Measurements from ENCODE around the gene ODR4.

DNA sequence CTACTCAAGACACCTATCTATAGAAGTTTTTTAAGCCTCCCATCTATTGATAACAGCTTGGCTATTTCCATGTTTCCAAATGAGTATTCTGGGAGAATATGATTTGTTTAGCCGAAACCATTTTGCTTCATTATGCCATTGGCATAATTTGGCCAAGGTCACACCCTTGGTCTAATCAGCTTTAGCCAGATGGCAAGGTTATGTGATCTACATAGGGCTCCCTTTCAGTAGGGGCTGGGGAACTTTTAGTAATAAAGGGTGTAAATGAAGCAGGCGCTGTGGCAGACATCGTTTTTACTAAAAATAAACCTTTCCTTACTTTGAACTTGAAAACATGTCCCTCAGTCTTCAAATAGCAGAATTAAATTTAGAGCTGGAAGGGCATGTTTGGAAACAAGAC is 88.3 kb downstream of the ODR4 start:
- TF ChIP-seq POLR2AphosphoS5 (IDR thresholded peaks at IDR 0.05): no peak
- TF ChIP-seq, protein P1, sequence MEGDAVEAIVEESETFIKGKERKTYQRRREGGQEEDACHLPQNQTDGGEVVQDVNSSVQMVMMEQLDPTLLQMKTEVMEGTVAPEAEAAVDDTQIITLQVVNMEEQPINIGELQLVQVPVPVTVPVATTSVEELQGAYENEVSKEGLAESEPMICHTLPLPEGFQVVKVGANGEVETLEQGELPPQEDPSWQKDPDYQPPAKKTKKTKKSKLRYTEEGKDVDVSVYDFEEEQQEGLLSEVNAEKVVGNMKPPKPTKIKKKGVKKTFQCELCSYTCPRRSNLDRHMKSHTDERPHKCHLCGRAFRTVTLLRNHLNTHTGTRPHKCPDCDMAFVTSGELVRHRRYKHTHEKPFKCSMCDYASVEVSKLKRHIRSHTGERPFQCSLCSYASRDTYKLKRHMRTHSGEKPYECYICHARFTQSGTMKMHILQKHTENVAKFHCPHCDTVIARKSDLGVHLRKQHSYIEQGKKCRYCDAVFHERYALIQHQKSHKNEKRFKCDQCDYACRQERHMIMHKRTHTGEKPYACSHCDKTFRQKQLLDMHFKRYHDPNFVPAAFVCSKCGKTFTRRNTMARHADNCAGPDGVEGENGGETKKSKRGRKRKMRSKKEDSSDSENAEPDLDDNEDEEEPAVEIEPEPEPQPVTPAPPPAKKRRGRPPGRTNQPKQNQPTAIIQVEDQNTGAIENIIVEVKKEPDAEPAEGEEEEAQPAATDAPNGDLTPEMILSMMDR (IDR thresholded peaks at IDR 0.05): no peak
- no peak for TF ChIP-seq POLR2A (IDR thresholded peaks at IDR 0.05)
- no peak for TF ChIP-seq EP300 (IDR thresholded peaks at IDR 0.05)

Data from sigmoid colon (tissue), 4 donors.